BLaER1 treated with 17β-estradiol and CSF1 and Interleukin-3, amounts not matched to agents 10 nM and 100 nM (cell line): ENCODE results near the gene CD48.

Experiments used
- H3K27ac ChIP-seq, 11 experiments: shearing (Covaris generic); formaldehyde crosslinking; 2 replicates each; pipeline ENCODE4 v1.8.1; 2022
- H3K27me3 ChIP-seq, 11 experiments: shearing (Covaris generic); formaldehyde crosslinking; 2 replicates each; pipeline ENCODE4 v1.8.1; 2022
- H3K36me3 ChIP-seq, 11 experiments: shearing (Covaris generic); formaldehyde crosslinking; 2 replicates each; pipeline ENCODE4 v1.8.1; 2022
- H3K4me1 ChIP-seq, 10 experiments: shearing (Covaris generic); formaldehyde crosslinking; 2 replicates each; pipeline ENCODE4 v1.8.1; 2022
- H3K4me2 ChIP-seq, 11 experiments: shearing (Covaris generic); formaldehyde crosslinking; 2 replicates each; pipeline ENCODE4 v1.8.1; 2022
- H3K4me3 ChIP-seq, 10 experiments: shearing (Covaris generic); formaldehyde crosslinking; 2 replicates each; pipeline ENCODE4 v1.8.1; 2022
- H3K9ac ChIP-seq, 11 experiments: shearing (Covaris generic); formaldehyde crosslinking; 2 replicates each; pipeline ENCODE4 v1.8.1; 2022
- H3K9me3 ChIP-seq, 11 experiments: shearing (Covaris generic); formaldehyde crosslinking; replicated peaks in 1 of 11; 2 replicates each; pipeline ENCODE4 v1.8.1; 2022
- H4K20me1 ChIP-seq, 11 experiments: shearing (Covaris generic); formaldehyde crosslinking; 2 replicates each; pipeline ENCODE4 v1.8.1; 2022
- Cebpa-rat ChIP-seq, 11 experiments: shearing (Covaris generic); IDR thresholded peaks; 2 replicates each; pipeline ENCODE4 v1.8.1; 2022

The CD48 gene

DNA sequence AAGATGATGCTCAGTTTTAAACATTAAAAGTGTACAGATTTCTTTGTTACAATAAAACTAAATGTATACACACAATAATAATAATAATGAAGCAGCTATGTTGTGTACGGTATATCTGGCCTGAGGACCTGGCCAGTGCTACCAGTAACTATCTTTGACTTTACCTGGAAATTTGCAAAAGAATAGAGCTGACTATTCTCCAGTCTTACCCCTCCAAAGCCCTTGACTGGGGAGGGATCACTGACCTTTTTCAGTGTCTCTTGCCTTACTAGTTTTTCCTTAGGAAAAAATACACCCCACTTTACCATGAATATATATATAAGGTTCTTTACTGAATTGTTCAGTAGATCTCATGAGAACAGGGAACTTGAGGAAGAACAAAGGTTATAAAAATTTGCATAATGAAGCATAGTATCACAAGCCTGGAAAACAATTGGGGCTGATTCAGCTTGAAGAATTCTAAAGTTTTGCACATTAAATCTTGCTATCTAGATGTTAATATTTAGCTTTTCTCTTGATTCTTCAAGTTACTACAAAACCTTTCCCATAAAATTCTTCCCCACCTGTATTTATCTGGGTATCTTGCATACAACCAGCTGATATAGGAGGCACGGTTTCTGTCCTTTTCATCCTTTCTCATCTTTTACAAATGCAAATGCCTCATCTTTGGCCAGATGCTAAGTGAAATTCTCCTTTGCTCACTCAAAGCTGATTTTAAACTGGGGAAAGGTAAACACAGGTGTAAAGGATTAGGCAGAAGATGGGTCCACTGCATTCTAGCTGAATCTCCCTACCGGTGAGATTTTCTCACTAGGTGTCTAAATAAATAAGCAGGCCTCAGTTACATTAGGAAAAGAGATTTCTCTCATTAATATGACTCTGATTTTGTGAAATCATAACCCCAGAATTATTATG lies 39.8 kb downstream of the CD48 start:
- peaks cover 0 to 5% (median 0%) of the 10 kb centered on the region in 11 experiments; a peak in 1 of 22 replicates for H4K20me1 ChIP-seq
- peaks cover 0 to 20% (median 0%) of the 10 kb centered on the region in 11 experiments; a peak in 7 of 22 replicates for H3K36me3 ChIP-seq
- peaks cover 45 to 74% (median 59%) of the 10 kb centered on the region in 10 experiments for H3K4me1 ChIP-seq
- H3K27me3 ChIP-seq, result no peaks in the 10 kb centered on the region
- H3K27ac ChIP-seq, result peak overlapping the region in 4 of 11 experiments; percentile 51 to 74 (median 64); a peak in 5 of 22 replicates
- TF ChIP-seq Cebpa-rat (IDR thresholded peaks at IDR 0.05), result no peak
- no peak overlapping the region for H3K4me3 ChIP-seq
- peak overlapping the region in 1 of 11 experiments; percentile 74; a peak in 1 of 22 replicates for H3K9ac ChIP-seq
- H3K4me2 ChIP-seq, result peak overlapping the region in 10 of 11 experiments; percentile 68 to 97 (median 84); a peak in 18 of 22 replicates
- H3K9me3 ChIP-seq, result peaks cover 11 to 42% (median 37%) of the 10 kb centered on the region in 11 experiments; a peak in 21 of 22 replicates

DNA sequence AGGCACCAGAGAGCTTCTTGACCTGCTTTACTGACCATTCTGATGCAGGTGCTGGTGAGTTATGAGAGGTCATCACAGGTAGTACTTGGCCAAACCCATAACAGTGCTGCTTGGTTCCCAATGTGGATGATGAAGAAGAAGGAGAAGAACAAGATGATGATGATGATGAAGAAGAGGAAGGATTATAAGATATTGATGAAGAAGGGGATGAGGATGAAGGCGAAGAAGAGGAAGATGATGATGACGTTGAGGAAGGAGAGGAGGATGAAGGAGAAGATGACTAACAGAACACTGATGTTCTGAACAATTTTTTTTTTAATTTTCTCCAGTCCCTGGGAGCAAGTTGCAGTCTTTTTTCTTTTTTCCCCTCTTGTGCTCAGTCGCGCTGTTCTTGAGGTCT lies 40.9 kb downstream of the CD48 start:
- Histone ChIP-seq H3K27me3 (no peaks in the 10 kb centered on the region), H3K27ac (no peak overlapping the region), H3K9me3 (peaks cover 11 to 42% (median 37%) of the 10 kb centered on the region in 11 experiments; a peak in 21 of 22 replicates), H3K4me3 (no peak overlapping the region), H3K4me2 (no peak overlapping the region), H3K36me3 (peaks cover 0 to 20% (median 0%) of the 10 kb centered on the region in 11 experiments; a peak in 5 of 22 replicates), H4K20me1 (no peaks in the 10 kb centered on the region), H3K4me1 (peaks cover 52 to 79% (median 63%) of the 10 kb centered on the region in 10 experiments), H3K9ac (no peak overlapping the region)
- no peak for TF ChIP-seq Cebpa-rat (IDR thresholded peaks at IDR 0.05)

DNA sequence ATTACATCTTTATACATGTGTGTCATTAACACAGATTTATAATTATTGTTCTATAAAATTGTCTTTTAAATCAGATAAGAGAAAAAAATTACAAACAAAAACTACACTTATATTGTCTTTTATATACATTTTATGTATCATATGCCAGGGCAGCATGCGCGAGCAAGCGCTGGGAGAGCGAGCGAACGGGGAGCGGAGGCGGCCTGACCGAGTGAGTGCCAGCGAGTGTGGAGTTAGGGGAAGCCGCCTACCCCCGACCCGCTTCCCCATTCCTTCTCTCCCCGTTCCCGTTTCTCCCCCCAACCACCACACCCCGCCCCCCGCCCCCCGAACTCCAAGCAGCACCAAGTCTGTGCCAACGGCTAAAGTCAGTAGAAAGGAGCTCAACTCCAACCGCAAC lies 41.8 kb downstream of the CD48 start:
- Histone ChIP-seq H3K27ac (no peak overlapping the region), H3K4me3 (no peak overlapping the region), H3K9ac (no peak overlapping the region), H4K20me1 (no peaks in the 10 kb centered on the region), H3K36me3 (peaks cover 0 to 20% (median 0%) of the 10 kb centered on the region in 11 experiments; a peak in 5 of 22 replicates), H3K27me3 (no peaks in the 10 kb centered on the region), H3K4me1 (peaks cover 53 to 79% (median 63%) of the 10 kb centered on the region in 10 experiments), H3K4me2 (no peak overlapping the region), H3K9me3 (peaks cover 11 to 42% (median 37%) of the 10 kb centered on the region in 11 experiments; a peak in 21 of 22 replicates)
- no peak for TF ChIP-seq Cebpa-rat (IDR thresholded peaks at IDR 0.05)

DNA sequence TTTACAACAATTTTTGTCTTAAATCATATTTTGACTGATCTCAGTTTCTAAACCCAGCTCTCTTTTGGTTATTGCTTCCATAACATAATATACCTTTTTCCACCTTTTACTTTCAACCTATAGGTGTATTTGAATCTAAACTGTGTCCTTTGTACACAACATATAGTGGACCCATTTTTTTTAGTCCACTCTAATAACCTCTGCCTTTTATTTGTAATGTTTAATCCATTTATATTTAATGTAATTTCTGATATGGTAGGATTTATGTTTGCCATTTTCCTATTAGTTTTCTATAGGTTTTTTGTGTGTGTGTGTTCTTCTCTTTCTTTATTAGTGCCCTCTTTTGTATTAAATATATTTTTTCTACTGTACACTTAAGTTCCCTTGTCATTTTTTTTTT lies 42.3 kb downstream of the CD48 start:
- no peak overlapping the region for H3K27ac ChIP-seq
- no peak overlapping the region; a peak in 1 of 20 replicates for H3K4me3 ChIP-seq
- H3K4me1 ChIP-seq, result peaks cover 53 to 79% (median 63%) of the 10 kb centered on the region in 10 experiments
- no peaks in the 10 kb centered on the region for H3K27me3 ChIP-seq
- peaks cover 11 to 42% (median 37%) of the 10 kb centered on the region in 11 experiments; a peak in 21 of 22 replicates for H3K9me3 ChIP-seq
- no peaks in the 10 kb centered on the region for H4K20me1 ChIP-seq
- H3K36me3 ChIP-seq, result peaks cover 0 to 20% (median 0%) of the 10 kb centered on the region in 11 experiments; a peak in 5 of 22 replicates
- no peak overlapping the region for H3K4me2 ChIP-seq
- no peak for TF ChIP-seq Cebpa-rat (IDR thresholded peaks at IDR 0.05)
- H3K9ac ChIP-seq, result no peak overlapping the region

DNA sequence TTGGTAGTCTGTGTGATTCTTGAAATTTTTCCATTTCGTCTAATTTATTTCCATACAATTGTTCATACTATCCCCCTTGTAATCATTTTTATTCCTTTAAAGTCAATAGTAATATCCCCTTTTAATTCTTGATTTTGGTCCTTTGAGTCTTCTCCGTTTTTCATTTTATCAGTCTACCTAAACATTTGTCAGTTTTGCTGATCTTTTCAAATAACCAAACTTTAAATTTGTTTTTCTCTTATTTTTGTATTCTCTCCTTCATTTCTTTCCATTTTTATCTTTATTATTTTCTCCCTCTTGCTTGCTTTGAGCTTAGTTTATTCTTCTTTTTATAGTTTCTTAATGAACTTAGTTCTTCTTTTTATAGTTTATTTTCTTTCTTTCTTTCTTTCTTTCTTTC lies 43.7 kb downstream of the CD48 start:
- Histone ChIP-seq H3K4me1 (peaks cover 53 to 79% (median 63%) of the 10 kb centered on the region in 10 experiments), H3K9me3 (peaks cover 11 to 42% (median 37%) of the 10 kb centered on the region in 11 experiments; a peak in 21 of 22 replicates), H3K4me2 (peak overlapping the region in 3 of 11 experiments; percentile 82 to 88 (median 85); a peak in 5 of 22 replicates), H3K9ac (no peak overlapping the region), H3K4me3 (no peak overlapping the region), H3K36me3 (peaks cover 0 to 20% (median 0%) of the 10 kb centered on the region in 11 experiments; a peak in 5 of 22 replicates), H3K27me3 (no peaks in the 10 kb centered on the region), H4K20me1 (no peaks in the 10 kb centered on the region), H3K27ac (peak overlapping the region in 4 of 11 experiments; percentile 86 to 90 (median 90); a peak in 3 of 22 replicates)
- no peak for TF ChIP-seq Cebpa-rat (IDR thresholded peaks at IDR 0.05)

DNA sequence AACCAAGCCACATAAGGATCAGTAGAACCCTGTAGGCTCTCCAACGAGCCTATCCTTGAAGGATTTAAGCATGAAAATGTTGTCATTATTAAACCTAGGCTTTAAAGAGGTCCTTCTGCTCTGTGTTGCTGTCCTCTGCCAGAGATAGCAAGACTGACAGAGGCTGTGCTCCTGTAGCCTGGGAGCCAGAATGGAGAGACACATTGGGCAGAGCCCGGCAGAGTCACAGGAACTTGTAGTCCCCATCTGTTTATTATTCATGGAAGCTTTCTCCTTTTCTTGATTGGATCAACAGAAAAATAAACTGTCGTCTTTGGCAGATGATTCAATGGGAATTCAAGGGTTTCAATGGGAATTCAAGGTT lies 45.6 kb downstream of the CD48 start:
- H3K9ac ChIP-seq, result peak overlapping the region; percentile 34 to 79 (median 57); a peak in 19 of 22 replicates
- H3K4me2 ChIP-seq, result peak overlapping the region; percentile 80 to 94 (median 88)
- no peak for TF ChIP-seq Cebpa-rat (IDR thresholded peaks at IDR 0.05)
- no peaks in the 10 kb centered on the region for H3K27me3 ChIP-seq
- peaks cover 54 to 70% (median 59%) of the 10 kb centered on the region in 10 experiments for H3K4me1 ChIP-seq
- peak overlapping the region; percentile 60 to 90 (median 77); a peak in 21 of 22 replicates for H3K27ac ChIP-seq
- H3K9me3 ChIP-seq, result peaks cover 11 to 44% (median 39%) of the 10 kb centered on the region in 11 experiments; a peak in 21 of 22 replicates
- H3K36me3 ChIP-seq, result peaks cover 0 to 19% (median 0%) of the 10 kb centered on the region in 11 experiments; a peak in 5 of 22 replicates
- no peaks in the 10 kb centered on the region for H4K20me1 ChIP-seq
- H3K4me3 ChIP-seq, result peak overlapping the region in 9 of 10 experiments; percentile 15 to 50 (median 31); a peak in 12 of 20 replicates

DNA sequence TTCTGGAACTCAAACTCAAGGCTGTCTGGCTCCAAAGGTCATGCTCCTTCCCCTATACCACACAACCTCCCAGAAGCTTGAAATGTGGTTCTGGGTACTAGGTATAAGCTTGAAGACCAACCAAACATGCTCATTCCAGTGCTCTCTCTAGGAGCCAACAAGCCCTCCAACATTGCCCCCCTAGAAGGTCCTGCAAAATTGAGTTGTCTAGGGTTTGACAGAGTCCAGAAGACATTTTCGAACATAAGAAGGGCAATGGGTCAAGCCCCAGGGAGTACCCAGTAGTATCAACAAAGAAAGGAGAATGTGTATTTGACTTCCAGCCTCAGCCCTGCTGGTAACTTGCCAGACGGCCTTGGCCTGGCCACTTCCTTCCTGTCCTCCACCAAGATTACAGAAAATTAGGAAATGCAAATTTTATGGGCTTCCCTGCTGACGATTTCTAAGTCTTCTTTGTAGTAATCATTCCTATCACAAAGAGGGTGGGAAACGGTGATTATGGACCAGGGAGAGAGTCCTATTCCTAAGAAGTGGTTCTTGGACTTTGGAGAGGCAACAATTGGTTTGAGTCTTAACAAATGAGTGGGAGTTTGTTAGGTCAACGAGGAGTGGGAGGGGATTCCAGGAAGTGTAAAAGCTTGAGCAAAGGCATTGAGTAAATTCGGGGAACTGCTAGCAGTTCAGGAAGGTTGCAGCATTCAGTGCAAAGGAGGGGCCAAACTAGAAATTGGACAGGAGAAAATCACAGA lies 46.1 kb downstream of the CD48 start:
- peaks cover 15 to 44% (median 40%) of the 10 kb centered on the region in 11 experiments; a peak in 21 of 22 replicates for H3K9me3 ChIP-seq
- peak overlapping the region; percentile 80 to 94 (median 88) for H3K4me2 ChIP-seq
- peak in 5 of 11 experiments; percentile 43 to 87 (median 77); a peak in 7 of 22 replicates for TF ChIP-seq Cebpa-rat (IDR thresholded peaks at IDR 0.05)
- H3K27ac ChIP-seq, result peak overlapping the region; percentile 60 to 90 (median 77)
- H3K27me3 ChIP-seq, result no peaks in the 10 kb centered on the region
- H3K4me1 ChIP-seq, result peaks cover 54 to 65% (median 58%) of the 10 kb centered on the region in 10 experiments
- H3K36me3 ChIP-seq, result peaks cover 0 to 16% (median 0%) of the 10 kb centered on the region in 11 experiments; a peak in 5 of 22 replicates
- H3K4me3 ChIP-seq, result peak overlapping the region; percentile 15 to 50 (median 30); a peak in 15 of 20 replicates
- peak overlapping the region; percentile 34 to 79 (median 57); a peak in 19 of 22 replicates for H3K9ac ChIP-seq
- H4K20me1 ChIP-seq, result no peaks in the 10 kb centered on the region

DNA sequence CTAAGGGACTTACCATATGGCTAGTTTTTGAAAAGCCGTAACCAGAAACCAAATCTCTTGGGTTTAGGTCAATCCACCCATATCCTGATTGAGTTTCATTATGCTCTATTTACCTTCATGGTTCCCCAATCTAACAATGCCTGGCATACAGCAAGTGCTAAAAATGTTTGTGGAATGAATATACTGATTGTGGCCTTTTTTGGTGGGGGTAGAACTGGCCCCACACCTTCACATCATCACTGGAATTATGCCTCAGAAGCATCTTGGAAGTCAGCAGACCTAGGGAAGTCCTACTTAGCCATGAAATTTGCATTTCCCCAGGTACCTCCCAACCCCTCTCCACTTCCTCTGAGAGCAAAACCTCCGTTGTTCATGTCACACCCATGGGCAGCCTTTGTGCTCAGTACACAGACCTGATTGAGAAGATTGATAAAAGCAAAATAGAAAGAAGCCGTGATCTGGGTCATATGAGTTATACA lies 47.0 kb downstream of the CD48 start:
- no peak for TF ChIP-seq Cebpa-rat (IDR thresholded peaks at IDR 0.05)
- H3K4me2 ChIP-seq, result peak overlapping the region; percentile 80 to 94 (median 88)
- H3K4me1 ChIP-seq, result peaks cover 54 to 65% (median 58%) of the 10 kb centered on the region in 10 experiments
- peak overlapping the region; percentile 60 to 90 (median 77); a peak in 20 of 22 replicates for H3K27ac ChIP-seq
- H3K4me3 ChIP-seq, result peak overlapping the region in 4 of 10 experiments; percentile 17 to 50 (median 36); a peak in 4 of 20 replicates
- H4K20me1 ChIP-seq, result no peaks in the 10 kb centered on the region
- H3K9me3 ChIP-seq, result peaks cover 13 to 44% (median 42%) of the 10 kb centered on the region in 11 experiments; a peak in 21 of 22 replicates
- peaks cover 0 to 16% (median 0%) of the 10 kb centered on the region in 11 experiments; a peak in 4 of 22 replicates for H3K36me3 ChIP-seq
- H3K27me3 ChIP-seq, result no peaks in the 10 kb centered on the region
- peak overlapping the region in 10 of 11 experiments; percentile 12 to 79 (median 56); a peak in 14 of 22 replicates for H3K9ac ChIP-seq
